Stomach smooth muscle (tissue), 2 donors: ENCODE measurements around the gene SNRNP200.

Experiments
- H3K27ac ChIP-seq: one replicate; pipeline ENCODE4 v1.7.0; 2013; ENCODE audit warnings: mild to moderate bottlenecking, low read length, inconsistent platforms
- H3K27me3 ChIP-seq, 2 donors: one replicate each; pipeline ENCODE4 v1.7.0; 2013; ENCODE audit warnings: low read length in 2 of 2; ENCODE audit not compliant: insufficient read depth in 2 of 2, control insufficient read depth in 1 of 2
- H3K36me3 ChIP-seq, 2 donors: one replicate each; pipeline ENCODE4 v1.7.0; 2013; ENCODE audit warnings: low read length in 2 of 2; ENCODE audit not compliant: control insufficient read depth in 2 of 2, insufficient read depth in 2 of 2
- H3K4me1 ChIP-seq: one replicate; pipeline ENCODE4 v1.7.0; 2013; ENCODE audit warnings: low read length; ENCODE audit not compliant: control insufficient read depth, insufficient read depth
- H3K4me3 ChIP-seq, 2 donors: one replicate each; pipeline ENCODE4 v1.7.0; 2013; ENCODE audit warnings: low read length in 2 of 2
- H3K9ac ChIP-seq, 2 donors: one replicate each; pipeline ENCODE4 v1.7.0; 2013; ENCODE audit warnings: low read length in 2 of 2, mild to moderate bottlenecking in 1 of 2
- H3K9me3 ChIP-seq, 2 donors: one replicate each; pipeline ENCODE4 v1.7.0; 2013; ENCODE audit warnings: low read length in 2 of 2; ENCODE audit not compliant: control insufficient read depth in 2 of 2
- donor health status: healthy.
- donor health status: Pancreatic carcinoma.

SNRNP200 gene

GRCh38 chr2:96274355-96275056 is 30.8 kb downstream of the SNRNP200 start:
- Histone ChIP-seq H3K27ac (no peak overlapping the region), H3K36me3 (peaks cover 63 to 67% of the 10 kb centered on the region in 2 donors)

GRCh38 chr2:96273763-96274162 is 31.6 kb downstream of the SNRNP200 start:
- Histone ChIP-seq H3K27ac (no peak overlapping the region), H3K36me3 (peaks cover 62% of the 10 kb centered on the region in 2 donors), H3K4me3 (no peak overlapping the region), H3K9me3 (no peaks in the 10 kb centered on the region), H3K27me3 (no peaks in the 10 kb centered on the region), H3K4me1 (no peaks in the 10 kb centered on the region), H3K9ac (no peak overlapping the region)

More at GRCh38 chr2:96274355-96275056, 30.8 kb downstream of the SNRNP200 start:
- Histone ChIP-seq H3K4me1 (no peaks in the 10 kb centered on the region), H3K9me3 (no peaks in the 10 kb centered on the region), H3K9ac (no peak overlapping the region), H3K4me3 (no peak overlapping the region), H3K27me3 (no peaks in the 10 kb centered on the region)

- Histone ChIP-seq H3K4me3 (no peak overlapping the region), H3K4me1 (peaks cover 7% of the 10 kb centered on the region), H3K9me3 (no peaks in the 10 kb centered on the region), H3K27ac (no peak overlapping the region), H3K27me3 (no peaks in the 10 kb centered on the region), H3K9ac (no peak overlapping the region), H3K36me3 (peaks cover 50 to 57% of the 10 kb centered on the region in 2 donors)
Measured at GRCh38 chr2:96271995-96272394, 33.4 kb downstream of the SNRNP200 start.

- H3K4me1 ChIP-seq = peaks cover 29% of the 10 kb centered on the region
- no peaks in the 10 kb centered on the region for H3K27me3 ChIP-seq
- H3K4me3 ChIP-seq = peak overlapping the region in 1 of 2 donors; percentile 97
- H3K9me3 ChIP-seq = no peaks in the 10 kb centered on the region
- no peak overlapping the region for H3K27ac ChIP-seq
- peaks cover 21 to 41% of the 10 kb centered on the region in 2 donors for H3K36me3 ChIP-seq
- peak overlapping the region; percentile 13 to 91 for H3K9ac ChIP-seq
Measured at GRCh38 chr2:96267159-96267971, 38.0 kb downstream of the SNRNP200 start.

DNA sequence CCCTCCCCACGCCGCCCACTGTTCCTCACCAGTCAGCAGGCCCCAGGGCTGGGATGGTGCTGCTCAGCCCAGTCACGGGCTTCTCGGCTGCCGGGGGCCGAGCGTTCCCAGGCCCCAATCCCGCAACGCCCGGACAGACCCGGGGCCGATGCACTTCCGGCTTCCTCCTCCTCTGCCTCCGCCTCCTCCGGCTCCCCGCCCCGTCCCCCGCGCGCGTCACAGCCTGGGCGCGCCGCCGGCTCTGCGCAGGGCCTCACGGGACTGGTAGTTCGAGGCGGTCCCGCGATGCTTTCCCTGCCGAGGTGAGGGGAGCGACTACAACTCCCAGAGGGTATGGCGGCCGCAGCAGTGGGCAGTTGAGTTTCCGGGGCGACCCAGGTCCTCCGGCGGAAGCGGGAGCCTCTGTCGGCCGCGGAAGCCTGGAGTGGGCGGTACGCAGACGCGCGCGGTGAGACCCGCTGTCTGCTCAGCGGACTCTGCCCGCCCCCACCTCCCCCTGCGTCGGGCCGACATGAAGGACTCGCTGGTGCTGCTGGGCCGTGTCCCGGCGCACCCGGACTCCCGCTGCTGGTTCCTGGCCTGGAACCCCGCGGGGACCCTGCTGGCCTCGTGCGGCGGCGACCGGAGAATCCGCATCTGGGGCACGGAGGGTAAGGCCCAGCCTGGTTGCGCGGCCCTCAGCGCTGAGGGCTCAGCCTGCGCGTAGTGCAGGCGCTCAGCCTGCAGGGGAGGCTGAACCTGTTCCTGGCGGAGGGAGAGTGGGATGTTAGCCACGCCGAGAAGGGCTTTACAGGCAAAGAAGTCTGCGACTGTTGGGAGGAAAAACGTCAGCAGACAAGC is 39.3 kb downstream of the SNRNP200 start, which contains the start of the genes CIAO1 and TMEM127:
Gene CIAO1 (plus strand): TSS at position 386 of the 840 bp plus-strand sequence. CDS start 126 bp downstream, at position 512.
Gene TMEM127 (minus strand): TSS at position 158 of the 840 bp plus-strand sequence. CDS start 616 bp downstream, outside the sequence.
- no peaks in the 10 kb centered on the region for H3K27me3 ChIP-seq
- H3K4me3 ChIP-seq = peak within 1 kb of the TSS; percentile 97 to 99
- peak within 1 kb of the TSS; percentile 89 for H3K27ac ChIP-seq
- peaks cover 37% of the 10 kb centered on the region for H3K4me1 ChIP-seq
- H3K9me3 ChIP-seq = no peaks in the 10 kb centered on the region
- peak within 1 kb of the TSS; percentile 91 to 93 for H3K9ac ChIP-seq
- H3K36me3 ChIP-seq = peaks cover 14 to 32% of the 10 kb centered on the region in 2 donors

- Histone ChIP-seq H3K9me3 (no peaks in the 10 kb centered on the region), H3K4me1 (peaks cover 44% of the 10 kb centered on the region), H3K9ac (peak overlapping the region; percentile 86 to 87), H3K36me3 (peaks cover 11 to 30% of the 10 kb centered on the region in 2 donors), H3K27ac (peak overlapping the region; percentile 89), H3K27me3 (no peaks in the 10 kb centered on the region), H3K4me3 (peak overlapping the region; percentile 80 to 97)
Measured at GRCh38 chr2:96265349-96265839, 40.0 kb downstream of the SNRNP200 start.

DNA sequence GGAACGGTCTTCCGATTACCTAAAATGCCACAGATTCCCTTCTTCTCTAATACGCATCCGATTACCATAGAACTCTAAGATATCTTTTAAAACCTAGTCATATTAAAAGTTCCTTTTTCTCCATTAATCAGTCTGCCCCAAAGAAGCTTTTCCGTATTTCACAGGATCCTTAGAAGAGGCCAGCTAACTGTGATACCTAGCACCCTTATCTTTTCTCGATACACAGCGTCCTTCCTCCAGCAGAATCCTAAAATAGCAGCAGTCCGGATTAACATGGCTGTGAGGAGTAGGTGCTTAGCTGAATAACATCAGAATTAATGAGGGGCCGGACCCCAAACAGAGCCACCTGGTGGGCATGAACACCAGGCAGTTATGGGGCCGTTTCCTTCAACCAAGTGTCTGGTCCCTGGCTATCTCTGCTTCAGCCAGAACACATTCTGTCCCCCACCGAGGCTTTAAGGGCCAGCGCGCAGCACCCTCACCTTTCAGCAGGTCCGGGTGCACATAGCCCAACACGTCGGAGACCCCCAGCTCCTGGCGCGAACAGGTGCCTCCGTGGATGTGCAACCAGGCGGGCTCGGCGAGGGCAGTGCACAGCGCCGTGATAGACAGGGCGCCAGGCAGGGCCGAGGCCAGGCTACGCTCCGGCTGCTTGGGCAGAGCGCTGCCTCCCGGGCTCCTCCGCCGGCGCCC is 40.5 kb downstream of the SNRNP200 start:
- Histone ChIP-seq H3K27me3 (no peaks in the 10 kb centered on the region), H3K4me3 (peak overlapping the region; percentile 80 to 97), H3K4me1 (peaks cover 50% of the 10 kb centered on the region), H3K9me3 (no peaks in the 10 kb centered on the region), H3K9ac (peak overlapping the region; percentile 86 to 87), H3K27ac (no peak overlapping the region), H3K36me3 (peaks cover 11 to 28% of the 10 kb centered on the region in 2 donors)

GRCh38 chr2:96264086-96264485 is 41.3 kb downstream of the SNRNP200 start:
- Histone ChIP-seq H3K9ac (peak overlapping the region in 1 of 2 donors; percentile 86), H3K4me1 (peaks cover 57% of the 10 kb centered on the region), H3K27ac (no peak overlapping the region), H3K4me3 (peak overlapping the region; percentile 80 to 97), H3K9me3 (no peaks in the 10 kb centered on the region), H3K36me3 (peaks cover 13 to 26% of the 10 kb centered on the region in 2 donors), H3K27me3 (no peaks in the 10 kb centered on the region)

GRCh38 chr2:96262306-96262705 is 43.0 kb downstream of the SNRNP200 start:
- H3K27me3 ChIP-seq = no peaks in the 10 kb centered on the region
- peaks cover 64% of the 10 kb centered on the region for H3K4me1 ChIP-seq
- no peak overlapping the region for H3K9ac ChIP-seq
- no peak overlapping the region for H3K4me3 ChIP-seq
- H3K36me3 ChIP-seq = peaks cover 7 to 17% of the 10 kb centered on the region in 2 donors
- H3K9me3 ChIP-seq = no peaks in the 10 kb centered on the region
- H3K27ac ChIP-seq = no peak overlapping the region
